Stomach (tissue), 4 donors: Measurements from ENCODE around the gene DRAXIN.

Experiments
- CTCF ChIP-seq, 7 experiments: fragments of 450-650 bp in 4 of 7; fragments of 200-600 bp in 3 of 7; sonication (generic) in 3 of 7; IDR thresholded peaks; one replicate each; pipeline ENCODE4 v1.5.1; 2016 to 2019; ENCODE audit warnings: antibody characterized with exemption in 7 of 7, control low read depth in 2 of 7, mild to moderate bottlenecking in 1 of 7
- EP300 ChIP-seq: sonication (generic); formaldehyde crosslinking; IDR thresholded peaks from one replicate; pipeline ENCODE4 v1.6.1; 2017; ENCODE audit warnings: antibody characterized with exemption
- POLR2A ChIP-seq, 4 donors: fragments of 450-650 bp; IDR thresholded peaks; one replicate each; pipeline ENCODE4 v1.6.1; 2016; ENCODE audit warnings: antibody characterized with exemption in 4 of 4, control low read depth in 2 of 4, mild to moderate bottlenecking in 1 of 4, moderate library complexity in 1 of 4
- POLR2AphosphoS5 ChIP-seq, 3 donors: sonication (generic); formaldehyde crosslinking; IDR thresholded peaks; one replicate each; pipeline ENCODE4 v1.6.1; 2016; ENCODE audit warnings: antibody characterized with exemption in 3 of 3

GRCh38 chr1:11713095-11713494 is 21.6 kb downstream of the DRAXIN start:
- TF ChIP-seq CTCF (IDR thresholded peaks at IDR 0.05) (no peak), POLR2AphosphoS5 (IDR thresholded peaks at IDR 0.05) (no peak), EP300 (no peak), POLR2A (IDR thresholded peaks at IDR 0.05) (no peak)
